ENCODE measurements around the gene PCDHGB4.

The PCDHGB4 gene

DNA sequence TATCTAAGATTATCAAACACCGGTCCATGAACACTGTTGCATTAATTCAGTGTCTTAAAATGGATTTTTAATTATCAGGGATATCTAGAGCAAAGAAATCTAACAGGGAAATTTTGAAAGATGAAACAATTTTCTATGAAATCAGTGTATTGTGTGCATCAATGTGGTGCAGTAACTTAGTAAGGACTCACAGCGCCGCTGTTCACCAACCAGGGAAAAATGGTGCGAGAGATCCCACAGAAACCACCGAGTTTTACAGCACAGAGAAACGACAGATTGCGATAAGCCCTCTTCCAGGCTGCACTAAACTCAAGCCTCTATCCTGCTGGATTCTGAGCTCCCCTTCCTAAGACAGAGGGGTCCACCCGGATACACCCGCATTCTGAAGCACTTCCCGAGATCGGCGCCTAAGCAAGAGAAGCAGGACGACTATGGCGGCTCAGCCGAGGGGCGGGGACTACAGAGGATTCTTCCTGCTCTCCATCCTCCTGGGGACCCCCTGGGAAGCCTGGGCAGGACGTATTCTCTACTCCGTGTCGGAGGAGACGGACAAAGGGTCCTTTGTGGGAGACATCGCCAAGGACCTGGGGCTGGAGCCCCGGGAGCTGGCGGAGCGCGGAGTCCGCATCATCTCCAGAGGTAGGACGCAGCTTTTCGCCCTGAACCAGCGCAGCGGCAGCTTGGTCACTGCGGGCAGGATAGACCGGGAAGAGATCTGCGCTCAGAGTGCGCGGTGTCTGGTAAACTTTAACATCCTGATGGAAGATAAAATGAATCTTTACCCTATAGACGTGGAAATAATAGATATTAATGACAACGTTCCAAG lies 4.8 kb upstream of the PCDHGB4 start, which contains the start of gene PCDHGA7:
TSS of gene PCDHGA7 (plus strand) at position 274 of the 826 bp plus-strand sequence. CDS start at position 432, 158 bp downstream.
- peak; percentile 56 for DNase-seq (ENCODE audit: low read depth, low spot score)
- in situ Hi-C loops (cut with HindIII; ENCODE audit: low sequenced_read_pairs) = no loop called here
- TF ChIP-seq, protein P1, sequence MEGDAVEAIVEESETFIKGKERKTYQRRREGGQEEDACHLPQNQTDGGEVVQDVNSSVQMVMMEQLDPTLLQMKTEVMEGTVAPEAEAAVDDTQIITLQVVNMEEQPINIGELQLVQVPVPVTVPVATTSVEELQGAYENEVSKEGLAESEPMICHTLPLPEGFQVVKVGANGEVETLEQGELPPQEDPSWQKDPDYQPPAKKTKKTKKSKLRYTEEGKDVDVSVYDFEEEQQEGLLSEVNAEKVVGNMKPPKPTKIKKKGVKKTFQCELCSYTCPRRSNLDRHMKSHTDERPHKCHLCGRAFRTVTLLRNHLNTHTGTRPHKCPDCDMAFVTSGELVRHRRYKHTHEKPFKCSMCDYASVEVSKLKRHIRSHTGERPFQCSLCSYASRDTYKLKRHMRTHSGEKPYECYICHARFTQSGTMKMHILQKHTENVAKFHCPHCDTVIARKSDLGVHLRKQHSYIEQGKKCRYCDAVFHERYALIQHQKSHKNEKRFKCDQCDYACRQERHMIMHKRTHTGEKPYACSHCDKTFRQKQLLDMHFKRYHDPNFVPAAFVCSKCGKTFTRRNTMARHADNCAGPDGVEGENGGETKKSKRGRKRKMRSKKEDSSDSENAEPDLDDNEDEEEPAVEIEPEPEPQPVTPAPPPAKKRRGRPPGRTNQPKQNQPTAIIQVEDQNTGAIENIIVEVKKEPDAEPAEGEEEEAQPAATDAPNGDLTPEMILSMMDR (IDR thresholded peaks at IDR 0.05; ENCODE audit: low read depth, low read length) = peak; percentile 59
- peak within 1 kb of the TSS; percentile 46 for H3K4me3 ChIP-seq (ENCODE audit: low read depth, low read length)

DNA sequence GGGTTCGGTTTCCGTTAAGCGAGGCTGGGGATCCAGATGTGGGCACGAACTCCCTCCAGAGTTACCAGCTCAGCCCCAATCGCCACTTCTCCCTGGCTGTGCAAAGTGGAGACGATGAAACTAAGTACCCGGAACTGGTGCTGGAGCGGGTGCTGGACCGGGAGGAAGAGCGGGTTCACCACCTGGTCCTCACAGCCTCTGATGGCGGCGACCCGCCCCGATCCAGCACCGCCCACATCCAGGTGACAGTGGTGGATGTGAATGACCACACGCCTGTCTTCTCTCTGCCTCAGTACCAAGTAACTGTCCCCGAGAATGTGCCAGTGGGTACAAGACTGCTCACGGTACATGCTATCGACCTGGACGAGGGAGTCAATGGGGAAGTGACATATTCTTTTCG lies 4.2 kb upstream of the PCDHGB4 start:
- in situ Hi-C loops (cut with HindIII; ENCODE audit: low sequenced_read_pairs) = no loop called here
- H3K4me3 ChIP-seq (ENCODE audit: low read depth, low read length) = peak overlapping the region; percentile 46
- TF ChIP-seq, protein P1 (IDR thresholded peaks at IDR 0.05; ENCODE audit: low read depth, low read length) = no peak
- DNase-seq (ENCODE audit: low read depth, low spot score) = no peak

DNA sequence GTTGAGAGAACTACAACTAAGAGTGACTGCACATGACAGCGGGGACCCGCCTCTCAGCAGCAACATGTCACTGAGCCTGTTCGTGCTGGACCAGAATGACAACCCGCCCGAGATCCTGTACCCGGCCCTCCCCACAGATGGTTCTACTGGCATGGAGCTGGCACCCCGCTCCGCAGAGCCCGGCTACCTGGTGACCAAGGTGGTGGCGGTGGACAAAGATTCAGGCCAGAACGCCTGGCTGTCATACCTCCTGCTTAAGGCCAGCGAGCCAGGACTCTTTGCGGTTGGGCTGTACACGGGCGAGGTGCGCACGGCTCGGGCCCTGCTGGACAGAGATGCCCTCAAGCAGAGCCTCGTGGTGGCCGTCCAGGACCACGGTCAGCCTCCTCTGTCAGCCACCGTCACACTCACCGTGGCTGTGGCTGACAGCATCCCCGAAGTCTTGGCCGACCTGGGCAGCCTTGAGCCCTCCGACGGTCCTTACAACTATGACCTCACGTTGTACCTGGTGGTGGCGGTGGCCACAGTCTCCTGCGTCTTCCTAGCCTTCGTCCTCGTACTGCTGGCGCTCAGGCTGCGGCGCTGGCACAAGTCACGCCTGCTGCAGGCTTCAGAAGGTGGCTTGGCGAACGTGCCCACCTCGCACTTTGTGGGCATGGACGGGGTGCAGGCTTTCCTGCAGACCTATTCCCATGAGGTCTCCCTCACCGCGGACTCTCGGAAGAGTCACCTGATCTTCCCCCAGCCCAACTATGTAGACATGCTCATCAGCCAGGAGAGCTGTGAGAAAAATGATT lies 2.8 kb upstream of the PCDHGB4 start:
- H3K4me3 ChIP-seq (ENCODE audit: low read depth, low read length) = no peak overlapping the region
- TF ChIP-seq, protein P1 (IDR thresholded peaks at IDR 0.05; ENCODE audit: low read depth, low read length) = no peak
- no peak for DNase-seq (ENCODE audit: low read depth, low spot score)
- in situ Hi-C loops (cut with HindIII; ENCODE audit: low sequenced_read_pairs) = no loop called here

DNA sequence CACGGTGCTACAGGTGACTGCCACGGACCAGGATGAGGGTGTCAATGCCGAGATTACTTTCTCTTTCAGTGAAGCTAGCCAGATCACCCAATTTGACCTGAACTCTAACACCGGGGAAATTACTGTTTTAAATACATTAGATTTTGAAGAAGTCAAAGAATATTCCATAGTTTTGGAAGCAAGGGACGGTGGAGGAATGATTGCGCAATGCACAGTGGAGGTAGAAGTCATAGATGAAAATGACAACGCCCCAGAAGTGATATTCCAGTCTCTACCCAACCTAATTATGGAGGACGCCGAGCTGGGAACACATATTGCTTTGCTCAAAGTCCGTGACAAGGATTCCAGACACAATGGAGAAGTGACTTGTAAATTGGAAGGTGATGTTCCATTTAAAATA lies 1.2 kb downstream of the PCDHGB4 start:
- TF ChIP-seq, protein P1 (IDR thresholded peaks at IDR 0.05; ENCODE audit: low read depth, low read length) = no peak
- H3K4me3 ChIP-seq (ENCODE audit: low read depth, low read length) = no peak overlapping the region
- DNase-seq (ENCODE audit: low read depth, low spot score) = no peak
- in situ Hi-C loops (cut with HindIII; ENCODE audit: low sequenced_read_pairs) = no loop called here

DNA sequence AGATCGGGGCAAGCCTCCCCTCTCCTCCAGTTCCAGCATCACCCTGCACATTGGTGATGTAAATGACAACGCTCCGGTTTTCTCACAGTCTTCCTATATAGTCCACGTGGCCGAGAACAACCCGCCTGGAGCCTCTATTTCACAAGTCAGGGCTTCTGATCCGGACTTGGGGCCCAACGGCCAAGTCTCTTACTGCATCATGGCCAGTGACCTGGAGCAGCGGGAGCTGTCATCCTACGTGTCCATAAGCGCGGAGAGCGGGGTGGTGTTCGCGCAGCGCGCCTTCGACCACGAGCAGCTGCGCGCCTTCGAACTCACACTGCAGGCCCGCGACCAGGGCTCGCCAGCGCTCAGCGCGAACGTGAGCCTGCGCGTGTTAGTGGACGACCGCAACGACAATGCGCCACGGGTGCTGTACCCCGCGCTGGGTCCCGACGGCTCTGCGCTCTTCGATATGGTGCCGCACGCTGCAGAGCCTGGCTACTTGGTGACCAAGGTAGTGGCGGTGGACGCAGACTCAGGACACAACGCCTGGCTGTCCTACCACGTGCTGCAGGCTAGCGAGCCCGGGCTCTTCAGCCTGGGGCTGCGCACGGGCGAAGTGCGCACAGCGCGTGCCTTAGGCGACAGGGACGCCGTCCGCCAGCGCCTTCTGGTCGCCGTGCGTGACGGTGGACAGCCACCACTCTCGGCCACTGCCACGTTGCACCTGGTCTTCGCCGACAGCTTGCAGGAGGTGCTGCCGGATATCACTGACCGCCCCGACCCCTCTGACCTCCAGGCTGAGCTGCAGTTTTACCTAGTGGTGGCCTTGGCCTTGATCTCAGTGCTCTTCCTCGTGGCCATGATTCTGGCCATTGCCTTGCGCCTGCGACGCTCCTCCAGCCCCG lies 1.9 kb downstream of the PCDHGB4 start:
- DNase-seq (ENCODE audit: low read depth, low spot score) = no peak
- TF ChIP-seq, protein P1 (IDR thresholded peaks at IDR 0.05; ENCODE audit: low read depth, low read length) = no peak
- in situ Hi-C loops (cut with HindIII; ENCODE audit: low sequenced_read_pairs) = no loop called here
- no peak overlapping the region for H3K4me3 ChIP-seq (ENCODE audit: low read depth, low read length)

Data from astrocyte of the spinal cord (primary cell).